Measurements from ENCODE around the gene AFF2. TPM values are rescaled to one million over a fixed set of nuclear protein-coding genes. Genes with fewer than 3 reads are reported as not detected.

The AFF2 gene
- total and polyA plus RNA-seq, 8 donors: 0.04 to 0.93 (median 0.41) TPM

DNA sequence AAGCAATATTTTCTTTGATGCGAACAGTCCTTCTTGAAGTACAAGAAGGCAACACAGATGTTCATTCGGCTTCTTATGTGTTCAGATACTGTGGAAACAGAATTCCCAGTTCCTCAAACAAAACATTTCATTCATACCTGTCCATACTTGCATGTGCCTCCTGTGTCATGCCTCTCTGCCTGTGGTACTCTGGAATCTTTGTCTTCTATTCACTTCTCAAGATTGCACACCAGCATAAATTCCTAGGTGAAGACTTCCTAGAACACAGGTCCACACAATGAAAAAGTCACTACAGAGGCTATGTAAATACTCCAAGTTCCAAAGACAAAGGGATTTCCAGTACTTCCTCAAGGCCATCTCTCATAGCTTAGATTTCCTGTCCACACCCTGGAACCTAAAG is 367.2 kb downstream of the AFF2 start:
- no peak for TF ChIP-seq CTCF (IDR thresholded peaks at IDR 0.05)
- no peak overlapping the region for H3K27ac ChIP-seq
- intact Hi-C loops (cut with DNase I): no loop called here
- 78% methylated on average over 2 of the region's 2 CpGs for WGBS, 2 donors
- DNase-seq (no peak), ATAC-seq (no peak), FAIRE-seq (no peak)
- H3K9me3 ChIP-seq: no peaks in the 10 kb centered on the region
- H3K27me3 ChIP-seq: no peaks in the 10 kb centered on the region
- no peak overlapping the region for H3K4me3 ChIP-seq
- no peaks in the 10 kb centered on the region for H3K4me1 ChIP-seq
- H3K36me3 ChIP-seq: no peaks in the 10 kb centered on the region

GRCh38 chrX:148871422-148872160 is 371.2 kb downstream of the AFF2 start:
- Histone ChIP-seq H3K4me1 (no peaks in the 10 kb centered on the region), H3K36me3 (no peaks in the 10 kb centered on the region), H3K9me3 (no peaks in the 10 kb centered on the region), H3K27ac (no peak overlapping the region), H3K27me3 (no peaks in the 10 kb centered on the region), H3K4me3 (no peak overlapping the region)
- FAIRE-seq: no peak
- TF ChIP-seq CTCF (IDR thresholded peaks at IDR 0.05): no peak
- intact Hi-C loops (cut with DNase I): no loop called here
- 67 to 73% methylated on average over 7 of the region's 7 CpGs for WGBS, 2 donors
- no peak for ATAC-seq
- DNase-seq: no peak

DNA sequence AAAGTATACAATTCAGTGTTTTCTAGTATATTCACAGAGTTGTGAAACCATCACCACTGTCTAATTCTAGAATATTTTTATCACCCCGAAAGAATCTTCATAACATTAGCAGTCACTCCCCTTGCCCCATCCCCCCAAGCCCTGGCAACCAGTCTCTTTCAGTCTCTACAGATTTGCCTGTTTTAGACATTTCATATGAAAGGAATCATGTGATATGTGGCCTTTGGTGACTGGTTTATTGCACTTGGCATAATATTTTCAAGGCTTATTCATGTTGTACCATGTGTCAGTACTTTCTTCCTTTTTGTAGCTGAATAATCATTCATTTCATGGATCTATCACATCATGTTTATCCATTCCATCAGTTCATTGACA is 371.7 kb downstream of the AFF2 start:
- H3K4me3 ChIP-seq: no peak overlapping the region
- no peaks in the 10 kb centered on the region for H3K4me1 ChIP-seq
- FAIRE-seq (no peak), ATAC-seq (no peak), DNase-seq (no peak)
- no peaks in the 10 kb centered on the region for H3K27me3 ChIP-seq
- intact Hi-C loops (cut with DNase I): no loop called here
- H3K9me3 ChIP-seq: no peaks in the 10 kb centered on the region
- 36 to 70% methylated on average over 1 of the region's 1 CpG for WGBS, 2 donors
- no peak overlapping the region for H3K27ac ChIP-seq
- TF ChIP-seq CTCF (IDR thresholded peaks at IDR 0.05): no peak
- no peaks in the 10 kb centered on the region for H3K36me3 ChIP-seq

DNA sequence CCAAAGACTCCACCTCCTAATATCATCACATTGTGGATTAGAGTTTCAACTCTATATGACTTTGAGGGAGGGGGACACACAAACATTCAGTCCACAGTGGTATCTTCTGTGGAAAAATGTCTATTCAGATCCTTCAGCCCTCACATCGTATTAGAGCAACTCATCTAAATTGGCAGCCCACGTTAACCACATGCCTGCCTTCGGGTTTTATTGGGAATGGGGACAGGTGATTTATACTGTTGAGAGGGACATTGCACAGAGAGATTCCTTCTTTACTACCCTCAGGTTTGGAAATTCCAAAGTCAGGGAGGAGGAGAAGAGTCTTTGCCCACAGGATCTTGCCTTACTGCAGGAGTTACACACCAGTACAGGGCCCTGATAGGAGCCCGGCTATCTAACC is 372.5 kb downstream of the AFF2 start:
- Histone ChIP-seq H3K27me3 (no peaks in the 10 kb centered on the region), H3K36me3 (no peaks in the 10 kb centered on the region), H3K9me3 (no peaks in the 10 kb centered on the region), H3K4me1 (no peaks in the 10 kb centered on the region), H3K4me3 (no peak overlapping the region), H3K27ac (no peak overlapping the region)
- no peak for FAIRE-seq
- intact Hi-C loops (cut with DNase I): no loop called here
- TF ChIP-seq CTCF (IDR thresholded peaks at IDR 0.05): no peak
- DNase-seq: no peak
- 51 to 54% methylated on average over 4 of the region's 4 CpGs for WGBS, 2 donors
- no peak for ATAC-seq

DNA sequence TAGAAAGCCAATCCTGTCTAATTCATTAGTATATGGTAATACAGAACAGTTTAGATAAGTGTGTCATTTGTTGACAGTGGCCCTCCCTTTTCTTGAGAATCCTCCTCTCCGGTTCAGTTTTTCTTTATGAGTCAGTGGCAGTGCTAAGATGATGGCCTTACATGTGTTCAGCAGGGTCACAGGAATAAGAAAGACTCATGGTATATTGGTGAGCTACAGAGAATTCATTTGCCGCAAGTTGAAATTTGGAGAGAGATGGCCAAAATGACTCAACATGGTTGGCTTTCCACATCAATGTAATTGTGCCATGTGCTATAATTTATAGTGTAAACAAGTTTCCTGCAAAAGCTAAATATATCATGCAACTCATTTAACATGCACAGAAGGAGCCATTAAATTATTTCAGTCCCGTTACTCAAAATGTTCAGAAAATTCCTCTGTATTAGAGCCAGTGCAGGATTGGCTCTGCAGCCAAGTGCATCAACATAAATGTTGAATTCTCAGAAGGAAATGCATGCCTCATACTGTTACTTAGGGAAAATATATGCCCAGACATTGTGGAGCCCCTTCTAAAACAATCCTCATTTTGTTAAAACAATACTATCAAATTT is 374.3 kb downstream of the AFF2 start:
- DNase-seq (no peak), FAIRE-seq (no peak), ATAC-seq (no peak)
- H3K9me3 ChIP-seq: no peaks in the 10 kb centered on the region
- intact Hi-C loops (cut with DNase I): no loop called here
- H3K36me3 ChIP-seq: no peaks in the 10 kb centered on the region
- H3K27ac ChIP-seq: no peak overlapping the region
- H3K27me3 ChIP-seq: no peaks in the 10 kb centered on the region
- no peaks in the 10 kb centered on the region for H3K4me1 ChIP-seq
- no peak for TF ChIP-seq CTCF (IDR thresholded peaks at IDR 0.05)
- H3K4me3 ChIP-seq: no peak overlapping the region
- WGBS, 2 donors: 67 to 69% methylated on average over 3 of the region's 3 CpGs
